ENCODE data around the gene CD2. TPM values are rescaled to one million over a fixed set of nuclear protein-coding genes. Genes with fewer than 3 reads are reported as not detected.

Gene CD2
- polyA plus RNA-seq, 3 donors: 0.89 to 3.6 (median 2.1) TPM

DNA sequence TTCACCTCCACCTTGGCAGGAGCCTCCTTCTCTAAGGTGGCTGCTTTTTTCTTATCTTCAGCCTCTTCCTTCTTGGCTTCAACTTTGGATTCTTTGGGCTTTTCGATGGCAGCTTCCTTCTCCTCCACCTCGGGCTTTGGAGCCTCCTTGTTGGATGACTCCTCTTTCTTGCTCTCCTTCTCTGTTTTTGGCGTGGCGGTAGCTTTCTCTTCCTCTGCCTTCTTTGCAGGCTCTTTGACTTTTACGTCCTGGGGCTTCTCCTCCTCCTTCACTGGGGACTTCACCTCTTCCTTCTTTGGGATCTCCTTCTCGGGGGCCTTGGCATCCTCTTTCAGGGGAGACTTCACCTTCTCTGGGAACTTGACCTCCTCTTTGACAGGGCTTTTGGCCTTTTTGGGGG, 13.9 kb upstream of the CD2 start:
- Mint-ChIP-seq H3K27me3 (ENCODE audit: low read depth in 3 of 3) (peaks cover 0 to 3% (median 1%) of the 10 kb centered on the region in 3 donors), H3K4me3 (peak overlapping the region in 1 of 2 donors; percentile 41), H3K27ac (peak overlapping the region in 1 of 7 donors; percentile 87), H3K4me1 (peaks cover 38% of the 10 kb centered on the region), H3K9me3 (peaks cover 32 to 39% (median 36%) of the 10 kb centered on the region in 7 donors), H3K36me3 (peaks cover 7 to 13% of the 10 kb centered on the region in 2 donors)
- no peak overlapping the region for H3K9ac ChIP-seq (ENCODE audit: insufficient read depth, low read length, poor library complexity, severe bottlenecking)
- TF ChIP-seq, protein P1, sequence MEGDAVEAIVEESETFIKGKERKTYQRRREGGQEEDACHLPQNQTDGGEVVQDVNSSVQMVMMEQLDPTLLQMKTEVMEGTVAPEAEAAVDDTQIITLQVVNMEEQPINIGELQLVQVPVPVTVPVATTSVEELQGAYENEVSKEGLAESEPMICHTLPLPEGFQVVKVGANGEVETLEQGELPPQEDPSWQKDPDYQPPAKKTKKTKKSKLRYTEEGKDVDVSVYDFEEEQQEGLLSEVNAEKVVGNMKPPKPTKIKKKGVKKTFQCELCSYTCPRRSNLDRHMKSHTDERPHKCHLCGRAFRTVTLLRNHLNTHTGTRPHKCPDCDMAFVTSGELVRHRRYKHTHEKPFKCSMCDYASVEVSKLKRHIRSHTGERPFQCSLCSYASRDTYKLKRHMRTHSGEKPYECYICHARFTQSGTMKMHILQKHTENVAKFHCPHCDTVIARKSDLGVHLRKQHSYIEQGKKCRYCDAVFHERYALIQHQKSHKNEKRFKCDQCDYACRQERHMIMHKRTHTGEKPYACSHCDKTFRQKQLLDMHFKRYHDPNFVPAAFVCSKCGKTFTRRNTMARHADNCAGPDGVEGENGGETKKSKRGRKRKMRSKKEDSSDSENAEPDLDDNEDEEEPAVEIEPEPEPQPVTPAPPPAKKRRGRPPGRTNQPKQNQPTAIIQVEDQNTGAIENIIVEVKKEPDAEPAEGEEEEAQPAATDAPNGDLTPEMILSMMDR (IDR thresholded peaks at IDR 0.05): no peak
- H3K79me2 ChIP-seq (ENCODE audit: insufficient read depth, low read length): no peaks in the 10 kb centered on the region
- H3K27me3 ChIP-seq (ENCODE audit: control insufficient read depth in 2 of 2, insufficient read depth in 2 of 2, low read length in 2 of 2): no peaks in the 10 kb centered on the region
- no peak overlapping the region for H2AFZ ChIP-seq (ENCODE audit: insufficient read depth, low read depth, low read length, poor library complexity, severe bottlenecking)
- H4K20me1 ChIP-seq (ENCODE audit: insufficient read depth, low read length): no peaks in the 10 kb centered on the region
- H3K9me3 ChIP-seq (replicated peaks in 1 of 2; ENCODE audit: control insufficient read depth in 1 of 2, insufficient read depth in 1 of 2, low read length in 2 of 2): peaks cover 33 to 37% of the 10 kb centered on the region in 2 donors
- peaks cover 0 to 10% of the 10 kb centered on the region in 2 donors for H3K36me3 ChIP-seq (replicated peaks in 1 of 2; ENCODE audit: control insufficient read depth in 1 of 2, insufficient read depth in 2 of 2, low read length in 2 of 2)
- intact Hi-C loops (cut with micrococcal nuclease): no loop called here
- no peak overlapping the region for H3K4me3 ChIP-seq (replicated peaks in 1 of 3; ENCODE audit: low read depth in 2 of 3, low read length in 3 of 3)
- peak overlapping the region in 1 of 2 donors; percentile 52 for H3K27ac ChIP-seq (ENCODE audit: low read depth in 1 of 2, low read length in 2 of 2)
- H3K4me2 ChIP-seq (replicated peaks; ENCODE audit: extremely low read depth, low read length, poor library complexity, severe bottlenecking): no peak overlapping the region
- 84% methylated on average over 5 of the region's 6 CpGs for WGBS (ENCODE audit: insufficient coverage)
- DNase-seq: no peak
- H3K4me1 ChIP-seq (ENCODE audit: control insufficient read depth in 1 of 2, insufficient read depth in 2 of 2, low read length in 2 of 2): peaks cover 34 to 39% of the 10 kb centered on the region in 2 donors

DNA sequence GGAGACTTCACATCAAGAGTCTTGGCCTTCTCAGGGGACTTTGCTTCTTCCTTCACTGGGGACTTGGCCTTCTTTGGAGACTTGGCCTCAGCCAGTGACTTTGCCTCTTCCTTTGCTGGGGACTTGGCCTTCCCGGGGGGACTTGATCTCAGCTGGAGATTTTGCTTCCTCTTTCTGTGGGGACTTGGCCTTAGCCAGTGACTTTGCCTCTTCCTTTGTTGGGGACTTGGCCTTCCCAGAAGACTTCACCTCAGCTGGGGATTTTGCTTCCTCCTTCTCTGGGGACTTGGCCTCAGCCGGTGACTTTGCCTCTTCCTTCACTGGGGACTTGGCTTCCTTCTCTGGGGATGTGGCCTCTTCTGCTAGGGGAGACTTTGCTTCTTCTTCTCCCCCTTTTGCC, 13.5 kb upstream of the CD2 start:
- Histone ChIP-seq H3K27me3 (ENCODE audit: control insufficient read depth in 2 of 2, insufficient read depth in 2 of 2, low read length in 2 of 2) (no peaks in the 10 kb centered on the region), H3K4me1 (ENCODE audit: control insufficient read depth in 1 of 2, insufficient read depth in 2 of 2, low read length in 2 of 2) (peaks cover 34 to 39% of the 10 kb centered on the region in 2 donors), H3K9me3 (replicated peaks in 1 of 2; ENCODE audit: control insufficient read depth in 1 of 2, insufficient read depth in 1 of 2, low read length in 2 of 2) (peaks cover 37 to 38% of the 10 kb centered on the region in 2 donors), H2AFZ (ENCODE audit: insufficient read depth, low read depth, low read length, poor library complexity, severe bottlenecking) (peak overlapping the region; percentile 26), H4K20me1 (ENCODE audit: insufficient read depth, low read length) (no peaks in the 10 kb centered on the region), H3K27ac (ENCODE audit: low read depth in 1 of 2, low read length in 2 of 2) (peak overlapping the region; percentile 4 to 52), H3K36me3 (replicated peaks in 1 of 2; ENCODE audit: control insufficient read depth in 1 of 2, insufficient read depth in 2 of 2, low read length in 2 of 2) (peaks cover 0 to 10% of the 10 kb centered on the region in 2 donors), H3K79me2 (ENCODE audit: insufficient read depth, low read length) (no peaks in the 10 kb centered on the region), H3K9ac (ENCODE audit: insufficient read depth, low read length, poor library complexity, severe bottlenecking) (no peak overlapping the region), H3K4me3 (replicated peaks in 1 of 3; ENCODE audit: low read depth in 2 of 3, low read length in 3 of 3) (no peak overlapping the region), H3K4me2 (replicated peaks; ENCODE audit: extremely low read depth, low read length, poor library complexity, severe bottlenecking) (no peak overlapping the region)
- Mint-ChIP-seq H3K9me3 (peaks cover 36 to 43% (median 40%) of the 10 kb centered on the region in 7 donors), H3K27me3 (ENCODE audit: low read depth in 3 of 3) (peaks cover 0 to 3% (median 3%) of the 10 kb centered on the region in 3 donors), H3K36me3 (peaks cover 7 to 13% of the 10 kb centered on the region in 2 donors), H3K27ac (peak overlapping the region; percentile 32 to 87 (median 43)), H3K4me1 (peaks cover 38% of the 10 kb centered on the region), H3K4me3 (peak overlapping the region in 1 of 2 donors; percentile 23)
- TF ChIP-seq, protein P1 (IDR thresholded peaks at IDR 0.05): no peak
- 8% methylated on average over 2 of the region's 2 CpGs for WGBS (ENCODE audit: insufficient coverage)
- DNase-seq: peak in 2 of 3 donors; percentile 25 to 50
- intact Hi-C loops (cut with micrococcal nuclease): no loop called here
